Activated CD4-positive, alpha-beta T cell treated with anti-CD3 and anti-CD28 coated beads for 36 hours (primary cell): ENCODE data around the gene MMAA. TPM values are rescaled to one million over a fixed set of nuclear protein-coding genes. Genes with fewer than 3 reads are reported as not detected.
"Not testable (repeated sequence)": the region's sequence is repeated elsewhere in the genome, so short reads cannot be mapped to it uniquely, and the experiment has no call there.

Experiments
- ATAC-seq: fragments of 200-7000 bp; cut with Tn5 transposase; one replicate; pipeline ENCODE4 v1.10.0; 2021; ENCODE audit warnings: mild to moderate bottlenecking, moderate library complexity
- CTCF ChIA-PET: fragments of 350-600 bp; sonication (Branson Sonifier 250); formaldehyde crosslinking; loops from one replicate; lab custom pipeline; 2021; ENCODE audit warnings: antibody characterized with exemption; lab: Charles Lee
- POLR2A ChIA-PET: fragments of 350-600 bp; sonication (Branson Sonifier 250); formaldehyde crosslinking; loops from one replicate; lab custom pipeline; 2021; ENCODE audit warnings: antibody characterized with exemption, inconsistent platforms; lab: Charles Lee
- DNase-seq: peaks from one replicate; pipeline ENCODE4 v3.0.0-alpha.2; 2020
- H3K27ac Mint-ChIP-seq: one replicate; pipeline ENCODE4 v1.8.0; 2021; ENCODE audit warnings: mixed read lengths
- H3K27me3 Mint-ChIP-seq: one replicate; pipeline ENCODE4 v1.8.0; 2021; ENCODE audit warnings: mixed read lengths
- H3K36me3 Mint-ChIP-seq: one replicate; pipeline ENCODE4 v1.8.0; 2021; ENCODE audit warnings: low read depth, mixed read lengths
- H3K4me1 Mint-ChIP-seq: one replicate; pipeline ENCODE4 v1.8.0; 2021; ENCODE audit warnings: mixed read lengths
- H3K4me3 Mint-ChIP-seq: one replicate; pipeline ENCODE4 v1.8.0; 2021; ENCODE audit warnings: mild to moderate bottlenecking, moderate library complexity, mixed read lengths
- H3K9me3 Mint-ChIP-seq: one replicate; pipeline ENCODE4 v1.8.0; 2021; ENCODE audit warnings: low read depth, mixed read lengths
- intact Hi-C, 2 experiments: fragments of 100-400 bp; cut with DNase I in 1 of 2; cut with micrococcal nuclease in 1 of 2; formaldehyde crosslinking; loops; one replicate each; pipeline versions ENCODE4 v1.14.2 to v1.15.1; 2022 to 2024; cut with DNase I, micrococcal nuclease
- total RNA-seq, 2 experiments: library from RNA; stranded (reverse); gene quantifications; one replicate each; pipeline ENCODE4 v1.2.3, GENCODE V29; 2021

MMAA gene
- total RNA-seq, 2 experiments from 2014 or later, result 19.2 to 20.8 TPM

DNA sequence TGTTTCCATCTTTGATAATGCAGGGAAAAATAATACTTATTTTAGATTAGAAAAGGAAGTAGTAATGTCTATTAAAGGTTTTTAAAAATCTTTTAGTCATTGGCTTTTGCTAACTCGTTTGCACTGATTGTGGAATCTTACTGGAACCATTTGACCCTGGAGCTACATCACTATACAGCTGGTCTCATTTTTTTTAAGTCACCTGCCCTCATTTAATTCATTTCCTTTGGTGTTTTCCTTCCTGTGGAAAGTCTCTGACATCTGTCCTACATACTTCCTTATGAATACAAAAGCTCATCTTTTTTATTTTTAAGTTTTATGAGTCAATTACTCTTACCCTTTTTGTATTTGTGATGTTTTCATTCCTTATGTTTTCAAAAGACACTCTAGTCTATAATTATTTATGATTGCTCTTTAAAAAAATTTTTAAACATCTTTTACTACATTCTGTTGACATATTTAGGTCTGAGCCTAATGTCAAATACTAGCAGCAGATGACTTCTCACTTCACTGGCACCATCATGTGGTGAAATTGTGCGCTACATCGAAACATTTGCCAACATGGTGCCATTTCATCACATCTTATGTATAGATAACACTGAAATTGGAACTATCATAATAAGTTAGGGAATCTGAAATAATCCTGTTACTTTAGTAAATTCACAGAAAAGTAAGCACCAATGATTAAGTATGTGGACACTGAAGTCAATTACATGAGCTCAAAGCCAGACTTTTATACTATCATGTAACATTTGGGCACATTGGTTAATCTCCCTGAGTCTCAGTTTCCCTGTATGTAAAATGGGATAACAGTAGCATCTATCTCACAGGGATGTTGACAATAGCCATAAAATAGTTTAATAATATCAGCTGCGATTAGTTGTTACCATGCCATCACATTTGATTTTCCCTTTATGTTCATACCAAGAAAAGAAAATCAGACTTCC lies 9.4 kb upstream of the MMAA start:
- ATAC-seq (peak; percentile 76), DNase-seq (peak; percentile 82)
- Mint-ChIP-seq H3K4me1 (peaks cover 13% of the 10 kb centered on the region), H3K27me3 (peaks cover 2% of the 10 kb centered on the region), H3K27ac (no peak overlapping the region), H3K4me3 (no peak overlapping the region), H3K9me3 (peaks cover 9% of the 10 kb centered on the region), H3K36me3 (no peaks in the 10 kb centered on the region)
- CTCF ChIA-PET, result interaction anchor here (0.7 to 2.2 kb wide), 21 partner anchors 8 to 432 kb away, joined by 3 to 36 read pairs (median 3); no protein-coding TSS in a partner anchor
- POLR2A ChIA-PET, result interaction anchor here (1.0 kb wide), 1 partner anchor 376 kb away, joined by 4 read pairs; no protein-coding TSS in a partner anchor
- intact Hi-C loops, result loop anchor here (1.0 to 10.0 kb wide), 5 partner anchors 53 to 1435 kb away; no protein-coding TSS in a partner anchor

DNA sequence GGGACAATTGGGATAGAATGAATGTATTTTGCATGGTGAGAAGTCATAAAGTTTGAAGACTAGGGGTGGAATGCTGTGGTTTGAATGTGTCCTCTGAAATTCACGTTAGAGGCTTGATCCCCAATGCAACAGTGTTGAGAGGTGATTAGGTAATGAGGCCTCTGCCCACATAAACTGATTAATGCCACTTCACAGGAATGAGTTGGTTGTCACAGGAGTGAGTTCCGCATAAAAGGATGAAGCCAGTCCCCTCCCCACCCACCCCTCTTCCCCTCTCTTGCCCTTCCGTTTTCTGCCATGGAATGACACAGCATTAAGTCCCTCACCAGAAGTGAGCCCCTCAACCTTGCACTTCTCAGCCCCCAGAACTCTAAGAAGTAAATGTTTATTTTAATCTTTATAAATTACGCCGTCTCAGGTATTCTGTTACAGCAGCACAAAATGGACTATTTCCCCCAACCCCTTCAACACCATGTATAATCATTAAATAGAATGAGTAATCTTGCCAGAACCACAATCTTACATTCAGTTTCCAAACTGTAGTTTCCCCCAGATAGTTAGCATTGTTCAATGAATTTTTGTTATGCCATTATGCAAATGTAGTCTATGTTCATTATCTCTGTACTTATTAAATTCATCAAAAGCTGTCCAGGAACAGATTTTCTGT lies 5.5 kb upstream of the MMAA start:
- H3K27me3 Mint-ChIP-seq, result no peaks in the 10 kb centered on the region
- intact Hi-C loops, result loop anchor here (5.0 to 10.0 kb wide), 3 partner anchors 396 to 1439 kb away; no protein-coding TSS in a partner anchor
- H3K27ac Mint-ChIP-seq, result no peak overlapping the region
- peaks cover 26% of the 10 kb centered on the region for H3K4me1 Mint-ChIP-seq
- peak; percentile 59 for ATAC-seq
- CTCF ChIA-PET, result interaction anchor here (1.1 to 1.7 kb wide), 4 partner anchors 57 to 397 kb away, joined by 3 to 10 read pairs (median 4); no protein-coding TSS in a partner anchor
- no peak overlapping the region for H3K4me3 Mint-ChIP-seq
- DNase-seq, result no peak
- POLR2A ChIA-PET, result no interaction called here
- H3K36me3 Mint-ChIP-seq, result peaks cover 3% of the 10 kb centered on the region
- no peaks in the 10 kb centered on the region for H3K9me3 Mint-ChIP-seq

DNA sequence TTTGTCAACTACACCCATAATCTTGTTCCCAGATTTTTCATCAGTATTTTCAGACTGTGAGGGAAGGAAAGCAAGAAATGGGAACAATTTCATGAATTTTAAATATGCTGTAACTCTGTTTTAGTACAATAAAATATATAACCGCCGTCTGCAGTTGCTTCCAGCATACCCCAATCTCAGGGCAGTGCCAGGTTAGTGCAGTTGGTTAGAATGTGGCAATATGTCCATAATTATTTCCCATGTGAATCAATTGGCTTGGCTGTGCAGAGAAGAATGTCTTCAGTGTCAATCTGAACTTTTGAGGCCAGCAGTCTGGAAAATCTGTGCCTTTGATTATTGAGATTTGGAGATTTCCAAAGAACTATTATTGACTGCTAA lies 5.0 kb upstream of the MMAA start:
- Mint-ChIP-seq H3K4me1 (peaks cover 26% of the 10 kb centered on the region), H3K36me3 (peaks cover 3% of the 10 kb centered on the region), H3K4me3 (no peak overlapping the region), H3K27me3 (no peaks in the 10 kb centered on the region), H3K9me3 (no peaks in the 10 kb centered on the region), H3K27ac (no peak overlapping the region)
- ChIA-PET POLR2A (interaction anchor here (0.6 kb wide), 1 partner anchor 415 kb away, joined by 4 read pairs; no protein-coding TSS in a partner anchor), CTCF (interaction anchor here (1.1 to 1.7 kb wide), 3 partner anchors 68 to 398 kb away, joined by 3 to 10 read pairs (median 4); no protein-coding TSS in a partner anchor)
- intact Hi-C loops, result loop anchor here (5.0 to 10.0 kb wide), 3 partner anchors 397 to 1439 kb away; no protein-coding TSS in a partner anchor
- DNase-seq, result no peak
- no peak for ATAC-seq

DNA sequence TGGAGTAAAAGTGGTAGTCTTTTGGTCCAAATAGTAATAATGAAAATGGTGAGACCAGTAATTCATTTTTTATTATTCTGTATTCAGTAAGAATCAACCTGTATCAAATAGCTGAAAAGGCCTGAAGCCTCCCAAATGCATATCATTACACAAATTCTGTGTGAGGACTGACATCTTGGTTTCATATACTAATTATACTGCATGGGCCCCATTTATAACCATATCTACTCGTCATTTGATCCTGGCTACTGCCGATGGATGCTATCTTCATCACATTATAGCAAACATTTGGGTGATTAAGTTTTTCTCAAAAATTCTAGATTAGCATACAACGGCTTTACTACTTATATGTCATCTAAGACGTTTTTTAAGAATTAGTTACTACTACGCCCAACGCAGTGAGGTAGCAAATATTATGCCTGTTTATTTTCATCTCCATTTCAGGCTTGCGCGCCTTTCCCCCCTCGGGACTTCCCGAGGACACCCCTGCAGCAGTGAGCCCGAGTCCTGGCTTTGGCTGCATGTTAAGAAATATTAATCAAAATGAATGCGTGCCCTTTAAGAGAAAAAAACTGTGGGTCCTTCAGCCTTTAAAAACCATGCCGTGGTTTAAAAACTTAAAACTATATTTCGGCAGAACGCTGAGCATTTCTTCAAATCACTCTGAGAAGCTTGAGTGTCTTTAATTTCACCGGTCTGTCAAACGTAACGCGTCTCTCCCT lies 814 bp upstream of the MMAA start:
- DNase-seq, result peak; percentile 34
- H3K27ac Mint-ChIP-seq, result peak overlapping the region; percentile 97
- ATAC-seq, result no peak
- peak overlapping the region; percentile 95 for H3K4me3 Mint-ChIP-seq
- intact Hi-C loops, result loop anchor here (1.0 to 10.0 kb wide), 10 partner anchors 136 to 1444 kb away; partner anchors contain the start of genes ABCE1 (in 1 of the 2), ANAPC10 (in 1 of the 2), LSM6 (in 1 of the 2) and SLC10A7 (in 1 of the 2)
- H3K9me3 Mint-ChIP-seq, result no peaks in the 10 kb centered on the region
- peaks cover 18% of the 10 kb centered on the region for H3K36me3 Mint-ChIP-seq
- POLR2A ChIA-PET, result no interaction called here
- peaks cover 47% of the 10 kb centered on the region for H3K4me1 Mint-ChIP-seq
- no peaks in the 10 kb centered on the region for H3K27me3 Mint-ChIP-seq
- CTCF ChIA-PET, result interaction anchor here (0.7 to 3.4 kb wide), 10 partner anchors 9 to 469 kb away, joined by 3 to 8 read pairs (median 4); partner anchors contain the start of gene SMAD1

GRCh38 chr4:145619639-145619996 lies 433 bp downstream of the MMAA start:
- intact Hi-C loops, result loop anchor here (1.0 to 10.0 kb wide), 18 partner anchors 101 to 1445 kb away; partner anchors contain the start of genes OTUD4 (in 2 of the 2), ABCE1 (in 1 of the 2), ANAPC10 (in 1 of the 2) and LSM6 (in 1 of the 2)
- Mint-ChIP-seq H3K27me3 (no peaks in the 10 kb centered on the region), H3K9me3 (no peaks in the 10 kb centered on the region), H3K27ac (peak overlapping the region; percentile 97), H3K4me3 (peak overlapping the region; percentile 95), H3K4me1 (peaks cover 48% of the 10 kb centered on the region), H3K36me3 (peaks cover 20% of the 10 kb centered on the region)
- CTCF ChIA-PET, result interaction anchor here (0.7 to 3.4 kb wide), 7 partner anchors 15 to 533 kb away, joined by 3 to 8 read pairs (median 3); no protein-coding TSS in a partner anchor
- POLR2A ChIA-PET, result interaction anchor here (0.7 to 1.0 kb wide), 2 partner anchors 100 to 210 kb away, joined by 3 to 6 read pairs; no protein-coding TSS in a partner anchor
- peak; percentile 68 for ATAC-seq
- DNase-seq, result peak; percentile 80

DNA sequence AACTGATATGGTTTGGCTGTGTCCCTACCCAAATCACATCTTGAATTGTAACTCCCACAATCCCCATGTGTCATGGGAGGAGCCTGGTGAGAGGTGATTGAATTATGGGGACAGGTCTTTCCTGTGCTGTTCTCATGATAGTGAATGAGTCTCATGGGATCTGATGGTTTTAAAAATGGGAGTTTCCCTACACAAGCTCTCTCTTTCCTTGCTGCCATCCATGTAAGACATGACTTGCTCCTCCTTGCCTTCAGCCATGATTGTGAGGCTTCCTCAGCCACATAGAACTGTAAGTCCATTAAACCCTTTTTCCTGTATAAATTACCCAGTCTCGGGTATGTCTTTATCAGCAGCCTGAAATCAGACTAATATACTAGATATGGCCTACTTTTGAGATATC lies 2.9 kb downstream of the MMAA start:
- POLR2A ChIA-PET, result interaction anchor here (0.7 kb wide), 1 partner anchor 9 kb away, joined by 3 read pairs; no protein-coding TSS in a partner anchor
- ATAC-seq, H3K9me3 Mint-ChIP-seq, DNase-seq, H3K27me3 Mint-ChIP-seq, H3K4me3 Mint-ChIP-seq, H3K27ac Mint-ChIP-seq, CTCF ChIA-PET: not testable (repeated sequence)
- Mint-ChIP-seq H3K36me3 (peaks cover 30% of the 10 kb centered on the region), H3K4me1 (peaks cover 52% of the 10 kb centered on the region)
- intact Hi-C loops, result loop anchor here in 1 of 2 experiments (5.0 to 10.0 kb wide), 2 partner anchors 110 to 553 kb away; partner anchors contain the start of gene LSM6

GRCh38 chr4:145623831-145624230 lies 4.6 kb downstream of the MMAA start:
- DNase-seq (peak; percentile 24), ATAC-seq (peak; percentile 37)
- ChIA-PET CTCF (interaction anchor here (0.7 to 2.0 kb wide), 4 partner anchors 14 to 236 kb away, joined by 3 to 11 read pairs (median 3); no protein-coding TSS in a partner anchor), POLR2A (interaction anchor here (0.5 kb wide), 1 partner anchor 182 kb away, joined by 6 read pairs; no protein-coding TSS in a partner anchor)
- no peaks in the 10 kb centered on the region for H3K9me3 Mint-ChIP-seq
- H3K4me3 Mint-ChIP-seq, result no peak overlapping the region
- H3K27me3 Mint-ChIP-seq, result no peaks in the 10 kb centered on the region
- H3K27ac Mint-ChIP-seq, result peak overlapping the region; percentile 87
- H3K36me3 Mint-ChIP-seq, result peaks cover 33% of the 10 kb centered on the region
- H3K4me1 Mint-ChIP-seq, result peaks cover 49% of the 10 kb centered on the region
- intact Hi-C loops, result loop anchor here in 1 of 2 experiments (5.0 to 10.0 kb wide), 2 partner anchors 108 to 551 kb away; partner anchors contain the start of gene LSM6

DNA sequence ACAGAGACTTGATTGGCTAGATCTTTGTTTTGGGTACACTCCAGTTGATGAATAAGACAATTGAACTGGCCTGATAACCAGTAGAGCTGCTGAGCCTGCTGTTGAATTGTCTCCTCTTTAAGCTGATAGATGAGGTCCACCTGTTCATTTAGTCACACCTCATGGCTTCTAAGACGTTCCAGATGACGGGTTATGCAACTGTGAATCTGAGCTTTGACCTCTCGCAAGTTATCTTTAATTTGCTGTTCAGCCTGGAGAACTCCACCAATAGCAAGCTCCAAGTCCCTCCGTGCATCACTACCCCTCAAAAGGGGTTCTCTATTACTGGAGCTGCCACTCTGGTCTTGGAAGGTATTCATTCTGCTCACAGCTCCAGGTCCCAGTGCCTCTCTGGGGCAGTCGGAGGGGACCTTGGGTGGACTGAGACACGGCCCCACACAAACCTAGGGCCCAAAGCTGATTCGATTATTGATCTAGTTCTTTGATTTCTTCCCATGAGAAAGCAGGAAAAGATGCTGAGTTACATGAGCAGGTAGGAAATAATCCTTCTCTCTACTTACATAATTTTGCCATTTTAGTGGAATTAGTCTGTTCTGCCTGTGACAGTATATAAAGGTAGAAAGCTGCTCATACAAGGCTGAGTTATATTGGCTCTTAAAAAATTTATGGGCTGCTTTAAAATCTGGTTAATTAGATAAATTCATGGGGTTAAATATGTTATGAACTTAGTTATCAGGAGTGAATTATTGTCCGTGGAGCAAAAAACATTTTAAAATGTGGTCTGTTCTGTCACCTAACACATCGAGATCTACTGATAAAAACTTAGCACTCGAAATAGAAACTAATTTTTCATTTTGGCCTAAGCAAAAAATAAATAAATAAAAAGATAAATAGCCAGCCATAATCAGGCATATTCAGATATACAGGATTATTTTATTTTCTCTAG lies 6.8 kb downstream of the MMAA start:
- Mint-ChIP-seq H3K27ac (no peak overlapping the region), H3K36me3 (peaks cover 43% of the 10 kb centered on the region), H3K27me3 (no peaks in the 10 kb centered on the region), H3K9me3 (no peaks in the 10 kb centered on the region), H3K4me1 (peaks cover 38% of the 10 kb centered on the region), H3K4me3 (no peak overlapping the region)
- DNase-seq, result no peak
- POLR2A ChIA-PET, result no interaction called here
- no peak for ATAC-seq
- intact Hi-C loops, result loop anchor here in 1 of 2 experiments (10.0 kb wide), 1 partner anchor 549 kb away; the partner anchor contains the start of gene LSM6
- CTCF ChIA-PET, result no interaction called here

DNA sequence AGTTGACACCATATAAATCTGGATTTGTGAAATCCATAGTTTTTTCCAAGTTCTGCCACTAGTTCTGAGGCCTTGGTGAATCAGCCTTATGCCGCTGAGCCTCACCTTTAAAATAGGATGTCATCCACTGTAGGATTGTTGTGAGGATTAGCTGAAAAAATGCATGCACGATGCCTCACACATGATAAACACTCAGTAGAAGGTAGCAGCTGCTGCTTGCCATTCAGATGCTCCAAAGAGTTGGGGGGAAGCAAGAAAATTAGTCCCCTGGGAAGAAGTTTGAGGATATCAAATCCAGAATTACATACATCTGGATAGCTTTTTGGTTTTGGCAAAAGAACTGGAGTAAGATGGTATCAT lies 7.4 kb downstream of the MMAA start:
- Mint-ChIP-seq H3K4me3 (no peak overlapping the region), H3K27me3 (no peaks in the 10 kb centered on the region), H3K4me1 (peaks cover 35% of the 10 kb centered on the region), H3K9me3 (no peaks in the 10 kb centered on the region), H3K36me3 (peaks cover 36% of the 10 kb centered on the region), H3K27ac (no peak overlapping the region)
- ChIA-PET POLR2A (no interaction called here), CTCF (interaction anchor here (0.6 kb wide), 1 partner anchor 166 kb away, joined by 3 read pairs; no protein-coding TSS in a partner anchor)
- DNase-seq (no peak), ATAC-seq (no peak)
- intact Hi-C loops, result loop anchor here in 1 of 2 experiments (10.0 kb wide), 1 partner anchor 548 kb away; the partner anchor contains the start of gene LSM6
